ENCODE measurements around the gene RND2.

Gene RND2

DNA sequence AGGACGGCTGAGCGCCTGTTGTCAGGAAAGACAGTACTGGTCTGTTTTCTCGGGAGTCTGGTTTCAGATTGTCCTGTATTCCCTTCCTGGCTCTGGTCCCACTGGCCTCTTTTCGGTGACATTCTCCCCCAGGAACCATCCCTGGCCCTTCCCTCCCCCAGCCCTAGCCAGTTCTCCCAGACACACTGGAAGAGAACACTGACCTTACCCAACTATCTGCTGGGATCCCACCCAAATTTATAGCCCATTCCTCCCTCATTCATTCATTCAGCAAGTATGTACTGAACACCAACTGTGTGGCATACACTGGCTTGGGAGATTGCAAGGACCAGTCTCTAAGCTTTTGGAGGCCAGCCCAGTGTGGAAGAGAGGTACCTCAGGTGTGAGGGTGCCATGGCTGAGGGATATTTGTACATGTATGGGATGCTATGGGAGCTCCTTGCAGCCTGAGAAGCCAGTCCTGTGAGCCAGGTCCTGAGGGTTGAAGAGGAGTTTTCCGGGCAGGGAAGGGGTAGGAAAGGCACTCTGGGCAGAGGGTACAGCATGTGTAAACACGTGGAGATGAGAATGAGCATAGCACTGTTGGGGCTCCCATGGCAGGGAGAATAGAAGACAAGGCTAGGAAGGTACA lies 5.2 kb downstream of the RND2 start:
- DNase-seq (ENCODE audit: low read depth): no peak

DNA sequence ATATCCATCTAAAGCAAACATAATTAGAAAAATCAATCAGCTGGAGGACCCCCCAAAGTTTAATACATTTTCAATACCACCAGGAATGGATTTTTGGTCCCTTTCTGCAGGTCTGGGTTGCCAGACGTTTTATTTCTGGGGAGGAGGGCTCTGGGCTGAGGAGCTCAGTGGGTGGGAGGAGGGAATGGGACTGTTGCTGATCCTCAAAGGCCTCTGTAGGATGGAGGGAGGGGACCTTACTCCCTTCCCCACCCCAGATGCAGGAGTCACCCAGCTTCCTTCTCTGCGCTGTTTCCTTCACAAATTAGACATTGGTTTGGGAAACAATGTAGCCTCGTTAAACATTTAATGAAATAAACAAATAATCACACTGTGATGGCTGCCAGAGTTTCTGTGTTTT lies 6.6 kb downstream of the RND2 start:
- TF ChIP-seq, protein P1, sequence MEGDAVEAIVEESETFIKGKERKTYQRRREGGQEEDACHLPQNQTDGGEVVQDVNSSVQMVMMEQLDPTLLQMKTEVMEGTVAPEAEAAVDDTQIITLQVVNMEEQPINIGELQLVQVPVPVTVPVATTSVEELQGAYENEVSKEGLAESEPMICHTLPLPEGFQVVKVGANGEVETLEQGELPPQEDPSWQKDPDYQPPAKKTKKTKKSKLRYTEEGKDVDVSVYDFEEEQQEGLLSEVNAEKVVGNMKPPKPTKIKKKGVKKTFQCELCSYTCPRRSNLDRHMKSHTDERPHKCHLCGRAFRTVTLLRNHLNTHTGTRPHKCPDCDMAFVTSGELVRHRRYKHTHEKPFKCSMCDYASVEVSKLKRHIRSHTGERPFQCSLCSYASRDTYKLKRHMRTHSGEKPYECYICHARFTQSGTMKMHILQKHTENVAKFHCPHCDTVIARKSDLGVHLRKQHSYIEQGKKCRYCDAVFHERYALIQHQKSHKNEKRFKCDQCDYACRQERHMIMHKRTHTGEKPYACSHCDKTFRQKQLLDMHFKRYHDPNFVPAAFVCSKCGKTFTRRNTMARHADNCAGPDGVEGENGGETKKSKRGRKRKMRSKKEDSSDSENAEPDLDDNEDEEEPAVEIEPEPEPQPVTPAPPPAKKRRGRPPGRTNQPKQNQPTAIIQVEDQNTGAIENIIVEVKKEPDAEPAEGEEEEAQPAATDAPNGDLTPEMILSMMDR (IDR thresholded peaks at IDR 0.05; ENCODE audit: control insufficient read depth, extremely low read depth, insufficient read depth): no peak
- H3K4me3 ChIP-seq (ENCODE audit: low read depth, low read length): no peak overlapping the region
- no peak for DNase-seq (ENCODE audit: low read depth)

More for the DNA sequence above, 5.2 kb downstream of the RND2 start:
- TF ChIP-seq, protein P1 (IDR thresholded peaks at IDR 0.05; ENCODE audit: control insufficient read depth, extremely low read depth, insufficient read depth): no peak
- H3K4me3 ChIP-seq (ENCODE audit: low read depth, low read length): no peak overlapping the region

DNA sequence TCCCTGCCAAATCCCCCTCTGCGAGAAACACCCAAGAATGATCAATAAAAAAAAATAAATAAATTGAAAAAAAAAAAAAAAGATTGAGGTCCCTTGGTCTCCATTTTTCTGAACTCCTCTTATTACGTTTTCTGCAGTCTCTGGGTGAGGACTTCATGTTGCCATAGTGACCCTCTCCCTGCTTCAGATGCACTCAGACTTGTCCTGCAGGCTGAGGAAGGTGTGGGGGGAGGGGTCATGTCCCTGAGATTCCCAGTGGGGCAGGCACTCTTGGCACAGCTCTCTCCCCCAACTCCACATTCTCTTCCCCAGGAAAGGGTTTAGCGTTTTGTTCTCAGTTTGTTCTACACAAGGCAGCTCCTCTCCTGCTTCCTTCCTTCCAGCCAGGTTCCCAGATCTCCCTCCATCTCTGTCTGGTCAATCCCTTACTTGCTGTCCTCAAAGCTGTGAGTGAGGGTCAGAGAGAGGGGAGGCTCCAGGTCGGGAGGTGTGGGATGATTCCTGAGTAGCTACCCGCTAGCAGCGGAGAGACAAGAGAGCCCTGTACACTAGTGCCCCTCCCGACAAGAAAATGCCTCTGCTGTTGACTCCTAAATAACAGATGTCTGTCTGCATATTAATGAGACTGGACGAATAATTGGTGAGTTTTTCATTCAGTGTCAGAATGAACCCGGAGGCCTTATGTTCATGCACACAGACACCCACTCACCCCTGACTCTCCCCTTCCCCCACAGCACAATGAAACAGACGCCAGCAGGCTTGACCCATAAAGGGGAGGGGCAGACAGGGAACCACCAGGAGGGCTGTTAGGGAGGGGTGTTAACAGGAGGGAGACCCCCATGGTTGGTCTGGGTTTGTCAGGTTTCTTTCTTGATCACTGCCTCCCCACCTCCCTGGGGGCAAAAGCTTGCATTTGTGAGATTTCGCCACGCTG lies 9.2 kb downstream of the RND2 start:
- TF ChIP-seq, protein P1 (IDR thresholded peaks at IDR 0.05; ENCODE audit: control insufficient read depth, extremely low read depth, insufficient read depth): no peak
- no peak for DNase-seq (ENCODE audit: low read depth)
- no peak overlapping the region for H3K4me3 ChIP-seq (ENCODE audit: low read depth, low read length)

DNA sequence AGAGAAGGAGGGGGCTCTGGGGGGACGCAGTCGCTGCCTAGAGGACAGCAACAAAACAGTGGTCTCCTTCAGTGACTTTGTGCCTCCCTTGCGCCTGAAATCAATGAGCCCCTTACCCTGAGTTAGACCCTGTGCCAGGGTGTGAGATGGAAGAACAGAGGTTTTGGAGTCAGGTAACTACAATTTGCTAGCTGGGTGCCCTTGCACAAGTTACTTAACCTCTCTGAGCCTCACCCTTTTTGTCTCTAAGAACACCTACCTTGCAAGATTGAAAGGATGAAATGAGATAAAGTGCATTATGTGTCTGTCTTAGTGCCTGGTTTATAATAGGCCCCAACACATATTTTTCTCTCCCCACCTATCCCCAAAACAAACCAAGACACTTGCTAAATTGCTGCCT lies 9.9 kb downstream of the RND2 start:
- TF ChIP-seq, protein P1 (IDR thresholded peaks at IDR 0.05; ENCODE audit: control insufficient read depth, extremely low read depth, insufficient read depth): no peak
- no peak for DNase-seq (ENCODE audit: low read depth)
- H3K4me3 ChIP-seq (ENCODE audit: low read depth, low read length): no peak overlapping the region

DNA sequence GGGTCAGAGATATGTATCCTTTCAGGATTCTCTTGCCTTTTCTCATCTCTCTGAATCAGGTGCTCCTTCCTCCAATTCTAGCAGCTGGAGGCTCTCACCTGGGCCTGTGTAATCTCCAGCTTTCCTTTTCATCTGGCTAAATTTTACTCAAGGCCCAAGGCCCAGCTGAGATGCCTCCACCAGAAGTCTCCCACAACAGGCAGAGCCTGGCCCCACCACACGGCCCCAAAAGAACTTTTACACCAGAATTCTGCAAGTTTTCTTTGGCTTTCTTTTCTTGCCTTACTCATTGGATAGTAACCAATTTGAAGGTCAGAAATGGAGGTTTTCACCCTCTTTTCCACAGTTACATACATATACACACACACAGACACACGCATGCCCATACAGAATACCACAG lies 14.6 kb downstream of the RND2 start:
- TF ChIP-seq, protein P1 (IDR thresholded peaks at IDR 0.05; ENCODE audit: control insufficient read depth, extremely low read depth, insufficient read depth): no peak
- H3K4me3 ChIP-seq (ENCODE audit: low read depth, low read length): no peak overlapping the region

DNA sequence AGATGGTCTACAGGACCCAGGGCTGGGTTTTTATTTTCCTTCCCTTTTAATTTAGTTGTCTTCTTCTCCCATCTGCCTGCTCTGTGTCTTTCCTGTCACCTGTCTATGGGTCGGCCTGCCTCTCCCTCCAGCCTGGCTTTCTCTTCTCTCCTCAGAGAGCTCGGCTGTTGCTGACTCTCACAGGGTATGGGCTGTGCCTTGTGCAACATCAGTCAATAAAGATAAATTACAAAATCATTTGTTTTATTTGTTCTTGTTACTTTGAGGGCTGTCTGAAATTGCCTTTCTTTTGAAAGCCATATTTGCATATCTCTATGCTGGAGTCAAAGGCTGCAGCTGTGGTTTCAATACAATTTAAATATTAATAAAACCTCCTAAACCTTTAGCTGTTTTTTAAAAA lies 15.6 kb downstream of the RND2 start:
- H3K4me3 ChIP-seq (ENCODE audit: low read depth, low read length): no peak overlapping the region
- no peak for DNase-seq (ENCODE audit: low read depth)
- TF ChIP-seq, protein P1 (IDR thresholded peaks at IDR 0.05; ENCODE audit: control insufficient read depth, extremely low read depth, insufficient read depth): no peak

More for the DNA sequence above, 14.6 kb downstream of the RND2 start:
- DNase-seq (ENCODE audit: low read depth): no peak

Data from LNCaP clone FGC (cell line).